ENCODE data around the gene HAVCR1.

DNA sequence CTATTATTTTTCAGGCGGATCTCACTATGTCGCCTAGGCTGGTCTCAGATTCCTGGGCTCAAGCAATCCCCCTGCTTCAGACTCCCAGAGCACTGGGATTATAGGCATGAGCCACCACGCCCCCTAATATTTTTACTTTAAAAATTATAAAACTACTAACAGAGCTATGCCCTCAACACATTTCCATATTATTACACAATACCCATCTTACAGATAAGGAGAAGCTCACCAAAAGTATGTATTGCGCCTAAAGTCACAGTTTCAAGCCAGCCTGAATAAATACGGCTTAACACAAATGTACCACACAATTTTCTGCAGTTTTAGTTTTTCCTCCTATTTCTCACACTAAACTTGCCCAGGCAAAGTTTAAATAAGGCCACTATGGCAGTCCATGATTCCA is 9.9 kb upstream of the HAVCR1 start:
- TF ChIP-seq EZH2 (optimal IDR thresholded peaks at IDR 0.05; ENCODE audit: low read depth, low read length) (no peak), EZH2phosphoT487 (IDR thresholded peaks at IDR 0.05; ENCODE audit: low read length) (no peak)
- TF ChIP-seq, protein P1, sequence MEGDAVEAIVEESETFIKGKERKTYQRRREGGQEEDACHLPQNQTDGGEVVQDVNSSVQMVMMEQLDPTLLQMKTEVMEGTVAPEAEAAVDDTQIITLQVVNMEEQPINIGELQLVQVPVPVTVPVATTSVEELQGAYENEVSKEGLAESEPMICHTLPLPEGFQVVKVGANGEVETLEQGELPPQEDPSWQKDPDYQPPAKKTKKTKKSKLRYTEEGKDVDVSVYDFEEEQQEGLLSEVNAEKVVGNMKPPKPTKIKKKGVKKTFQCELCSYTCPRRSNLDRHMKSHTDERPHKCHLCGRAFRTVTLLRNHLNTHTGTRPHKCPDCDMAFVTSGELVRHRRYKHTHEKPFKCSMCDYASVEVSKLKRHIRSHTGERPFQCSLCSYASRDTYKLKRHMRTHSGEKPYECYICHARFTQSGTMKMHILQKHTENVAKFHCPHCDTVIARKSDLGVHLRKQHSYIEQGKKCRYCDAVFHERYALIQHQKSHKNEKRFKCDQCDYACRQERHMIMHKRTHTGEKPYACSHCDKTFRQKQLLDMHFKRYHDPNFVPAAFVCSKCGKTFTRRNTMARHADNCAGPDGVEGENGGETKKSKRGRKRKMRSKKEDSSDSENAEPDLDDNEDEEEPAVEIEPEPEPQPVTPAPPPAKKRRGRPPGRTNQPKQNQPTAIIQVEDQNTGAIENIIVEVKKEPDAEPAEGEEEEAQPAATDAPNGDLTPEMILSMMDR (IDR thresholded peaks at IDR 0.05; ENCODE audit: low read length) = no peak

All from MM.1S (cell line).